HK-2 (cell line): ENCODE results near the gene ZNF497.
"Not testable (repeated sequence)": the region's sequence is repeated elsewhere in the genome, so short reads cannot be mapped to it uniquely, and the experiment has no call there.

Experiments
- DNase-seq: peaks from one replicate; pipeline ENCODE4 v3.0.0-alpha.2; 2018; ENCODE audit not compliant: unreplicated experiment

Gene ZNF497

GRCh38 chr19:58362272-58362994 lies at the start of gene ZNF497:
Gene ZNF497, minus strand, starts transcription at chr19:58362751. Its CDS starts 5,116 bp downstream, at chr19:58357635.
- DNase-seq: peak; percentile 99

- peak; percentile 73 for DNase-seq
These were observed 46.6 kb upstream of the ZNF497 start for GRCh38 chr19:58409010-58409790.

GRCh38 chr19:58408152-58409009 lies 45.8 kb upstream of the ZNF497 start, which contains the start of gene ZNF584:
Gene ZNF584, plus strand, starts transcription at chr19:58408649. Its CDS starts 499 bp downstream, at chr19:58409148.
- DNase-seq: peak; percentile 99

DNA sequence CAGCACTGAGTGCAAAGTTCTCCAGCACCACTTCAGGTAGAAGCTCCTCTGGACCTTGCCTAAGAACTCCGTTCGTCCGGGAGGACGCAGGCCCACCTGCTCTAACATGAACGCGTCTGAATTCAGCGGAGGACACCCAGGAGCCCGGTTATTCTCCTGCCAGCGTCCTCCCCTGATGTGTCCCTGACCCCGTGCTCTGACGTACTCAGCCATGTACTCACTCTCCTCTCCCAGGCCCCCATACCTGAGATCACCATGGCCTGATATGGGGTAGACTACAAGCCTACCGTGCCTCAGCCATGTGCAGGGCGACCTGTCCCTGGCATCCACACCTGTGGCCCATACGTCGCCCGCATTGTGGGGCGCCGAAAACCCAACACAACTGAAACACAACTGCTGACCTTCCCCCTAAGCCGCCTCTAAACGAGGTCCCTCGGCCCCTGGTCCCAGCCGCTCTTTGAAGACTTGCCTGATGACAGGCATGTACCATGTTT lies 45.2 kb upstream of the ZNF497 start:
- no peak for DNase-seq

DNA sequence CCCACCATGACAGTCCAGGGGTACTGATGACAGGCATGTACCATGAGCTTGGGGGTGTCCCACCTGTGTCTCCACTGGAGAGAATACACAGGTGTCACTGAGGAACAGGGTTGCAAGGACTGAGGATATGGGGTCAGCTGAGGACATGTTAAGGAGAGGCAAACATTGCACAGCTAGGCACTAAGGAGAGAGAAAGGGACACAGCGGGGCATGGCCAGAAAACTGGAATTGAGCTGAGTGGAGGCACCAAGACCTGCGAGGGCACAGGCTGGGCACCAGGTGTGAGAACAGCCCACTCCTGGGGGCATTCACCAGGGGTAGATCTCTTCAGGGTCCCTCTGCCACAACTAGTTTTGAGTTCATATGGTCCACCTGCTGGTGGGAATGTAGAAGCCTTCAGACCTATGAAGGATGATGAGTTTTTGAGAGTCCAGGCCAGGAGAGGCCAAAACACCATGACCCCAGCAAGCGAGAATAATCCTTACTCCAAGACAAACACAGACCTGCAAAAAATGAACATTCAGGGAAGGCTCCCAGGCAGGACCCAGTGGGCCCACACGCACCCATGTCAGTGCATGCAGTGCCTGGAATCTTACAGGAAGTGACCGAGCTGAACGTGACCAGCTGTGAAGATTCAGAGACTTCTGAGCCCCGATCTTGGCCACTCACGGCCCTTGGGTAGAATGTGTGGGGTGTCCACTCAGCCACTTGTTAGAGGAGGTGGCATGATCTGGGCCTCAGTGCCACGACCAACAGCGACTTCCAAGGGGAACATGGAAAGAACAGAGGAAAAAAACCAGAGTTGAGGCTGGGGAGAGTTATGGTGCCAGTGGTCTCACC lies 44.5 kb upstream of the ZNF497 start:
- no peak for DNase-seq

GRCh38 chr19:58403920-58404478 lies 41.4 kb upstream of the ZNF497 start:
- not testable (repeated sequence) for DNase-seq

DNA sequence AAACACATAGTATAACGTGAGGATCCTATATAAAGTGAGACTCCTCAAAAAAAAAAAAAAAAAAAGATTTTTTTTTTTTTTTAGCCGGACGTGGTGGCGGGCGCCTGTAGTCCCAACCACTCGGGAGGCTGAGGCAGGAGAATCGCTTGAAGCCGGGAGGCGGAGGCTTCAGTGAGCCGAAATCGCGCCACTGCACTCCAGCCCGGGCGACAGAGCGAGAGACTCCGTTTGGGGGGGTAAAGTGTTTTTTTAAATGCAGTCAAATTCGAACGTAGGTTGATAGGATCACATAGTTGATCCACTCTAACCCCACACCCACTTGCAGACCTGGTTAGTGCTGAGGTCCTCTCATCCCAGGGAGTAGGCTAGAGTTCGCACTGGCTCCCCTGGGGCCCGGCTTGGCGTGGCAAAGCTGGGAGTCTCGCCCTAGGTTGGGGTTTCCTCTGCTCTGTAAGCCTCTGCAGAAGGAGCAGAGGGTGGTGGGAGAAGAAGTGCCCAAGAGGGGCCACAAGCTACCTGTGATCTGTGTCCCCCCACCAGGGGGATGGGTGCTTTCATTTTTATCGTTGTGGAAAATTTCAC lies 39.4 kb upstream of the ZNF497 start:
- no peak for DNase-seq

- peak; percentile 100 for DNase-seq
These were observed 38.6 kb upstream of the ZNF497 start for GRCh38 chr19:58400916-58401839.

- DNase-seq: peak; percentile 73
These were observed 37.9 kb upstream of the ZNF497 start for GRCh38 chr19:58400316-58400915.

DNA sequence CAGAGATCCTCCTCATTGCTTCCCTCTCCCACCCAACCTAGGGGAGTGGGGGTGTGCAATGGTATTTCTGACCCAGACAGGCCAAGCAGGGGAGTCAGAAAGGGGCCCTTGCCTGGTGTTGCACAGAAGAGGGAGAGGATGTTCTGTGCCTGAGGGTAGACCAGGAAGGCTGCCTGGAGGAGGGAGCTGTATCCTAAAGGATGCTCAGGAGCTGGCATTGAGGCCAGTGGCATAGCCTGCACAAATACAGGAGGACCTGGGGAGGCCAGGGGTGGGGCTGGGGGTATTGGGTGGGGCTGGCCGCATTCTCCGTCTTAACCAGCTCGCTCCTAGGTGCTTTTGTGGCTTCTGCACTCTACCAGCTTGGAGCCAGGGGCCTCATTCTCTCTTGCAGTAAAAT lies 37.4 kb upstream of the ZNF497 start:
- DNase-seq: no peak

GRCh38 chr19:58398545-58398944 lies 36.0 kb upstream of the ZNF497 start:
- DNase-seq: no peak

DNA sequence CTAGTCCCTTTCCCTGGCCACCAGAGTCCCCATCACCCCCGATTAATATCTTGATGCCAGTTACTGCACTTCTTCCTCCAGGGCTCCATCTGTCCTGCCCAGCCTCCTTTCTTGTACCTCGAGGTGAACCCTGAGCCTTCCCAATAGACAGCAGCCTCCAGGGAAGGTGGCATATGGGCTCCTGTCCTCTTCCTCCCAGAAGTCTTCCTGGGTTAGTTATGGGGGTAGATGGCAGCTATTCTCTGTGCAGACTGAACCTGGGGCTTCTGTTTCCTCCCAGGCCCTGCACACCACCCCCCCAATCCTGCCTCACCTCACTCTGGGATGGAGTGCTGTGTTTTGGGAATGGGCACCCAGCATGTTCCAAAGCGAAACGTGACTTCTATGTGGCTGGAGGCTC lies 35.5 kb upstream of the ZNF497 start:
- no peak for DNase-seq

DNA sequence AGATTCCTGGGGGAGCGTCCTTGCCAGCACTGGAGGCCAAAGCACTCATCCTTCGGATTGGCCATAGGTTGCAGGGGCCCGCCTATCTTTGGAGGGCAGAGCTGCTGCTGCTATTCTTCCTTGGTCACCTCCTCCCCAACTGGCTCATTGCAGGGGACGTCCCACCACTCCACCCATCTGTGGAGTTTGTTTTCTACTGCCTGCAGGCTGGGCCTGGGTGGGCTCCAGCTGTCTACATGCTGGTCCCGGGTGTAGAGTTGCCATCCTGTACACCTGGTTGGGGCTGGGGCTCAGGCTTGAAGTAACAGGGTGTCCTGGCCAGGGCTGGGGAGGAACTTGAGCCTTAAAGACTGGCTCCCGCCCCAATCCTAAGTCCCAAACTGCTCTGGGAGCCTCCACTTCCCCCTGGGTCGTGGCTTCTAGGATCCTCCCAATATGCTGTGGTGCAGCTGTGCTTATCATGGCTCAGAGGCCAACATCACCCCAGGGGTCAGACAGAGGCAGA lies 35.0 kb upstream of the ZNF497 start:
- no peak for DNase-seq

DNA sequence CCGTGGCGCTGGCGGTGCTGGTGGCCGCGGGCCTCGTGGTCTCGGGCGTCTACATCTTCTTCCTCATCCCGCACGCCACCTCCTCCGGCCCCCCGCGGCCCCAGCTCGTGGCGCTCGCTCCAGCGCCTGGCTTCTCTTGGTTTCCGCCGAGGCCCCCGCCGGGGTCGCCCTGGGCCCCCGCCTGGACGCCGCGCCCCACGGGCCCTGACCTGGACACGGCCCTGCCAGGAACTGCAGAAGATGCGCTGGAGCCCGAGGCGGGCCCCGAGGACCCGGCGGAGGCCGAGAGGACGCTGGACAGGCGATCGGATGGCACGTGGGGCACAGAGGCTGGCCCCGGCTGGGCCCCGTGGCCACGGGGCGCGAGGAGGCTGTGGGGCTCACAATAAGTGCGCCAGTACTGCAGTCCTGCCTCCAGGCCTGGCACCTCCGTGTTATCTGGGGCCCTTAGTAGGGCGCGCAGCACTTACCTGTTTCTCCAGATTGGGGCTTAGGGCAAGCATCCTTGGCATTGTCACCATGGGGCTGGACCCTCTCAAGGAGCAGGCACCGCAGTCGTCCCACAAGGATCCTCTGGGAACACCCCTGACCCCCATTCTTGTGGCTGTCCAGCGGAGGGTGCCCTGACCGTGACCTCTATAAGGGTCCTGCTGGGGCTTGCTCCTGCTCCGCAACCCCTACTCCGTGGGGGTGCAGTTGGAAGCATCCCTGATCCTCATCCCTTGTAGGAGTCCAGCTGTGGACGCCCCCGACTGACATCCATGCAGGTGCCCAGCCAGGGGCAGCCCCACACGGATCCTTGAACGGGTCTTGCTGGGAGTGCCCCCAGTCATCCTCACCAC lies 34.4 kb upstream of the ZNF497 start:
- DNase-seq: no peak

DNA sequence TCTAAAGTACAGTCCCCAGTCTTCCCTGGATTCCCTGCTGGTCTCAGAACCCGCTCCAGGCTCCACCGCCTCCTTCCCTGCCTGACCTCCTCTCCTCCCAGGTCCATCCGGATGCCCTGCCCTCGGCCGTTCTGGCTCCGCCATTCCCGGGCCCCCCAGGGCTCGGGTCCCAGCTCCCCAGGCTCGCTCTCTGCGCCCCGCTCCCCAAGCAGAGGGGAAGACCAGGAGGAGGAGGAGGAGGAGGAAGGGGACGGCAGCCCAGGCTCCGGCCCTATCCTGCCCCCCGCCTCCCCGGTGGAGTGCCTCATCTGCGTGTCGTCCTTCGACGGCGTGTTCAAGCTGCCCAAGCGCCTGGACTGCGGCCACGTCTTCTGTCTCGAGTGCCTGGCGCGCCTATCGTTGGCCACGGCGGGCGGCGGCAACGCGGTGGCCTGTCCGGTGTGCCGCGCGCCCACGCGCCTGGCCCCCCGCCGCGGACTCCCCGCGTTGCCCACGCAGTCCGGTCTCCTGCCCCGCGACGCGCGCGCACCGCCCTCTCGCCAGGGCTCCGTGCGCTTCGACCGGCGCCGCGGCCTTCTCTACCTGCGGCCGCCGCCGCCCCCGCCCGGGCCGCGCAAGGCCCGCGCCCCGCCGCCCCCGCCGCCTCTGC lies 33.6 kb upstream of the ZNF497 start:
- DNase-seq: peak; percentile 45

DNA sequence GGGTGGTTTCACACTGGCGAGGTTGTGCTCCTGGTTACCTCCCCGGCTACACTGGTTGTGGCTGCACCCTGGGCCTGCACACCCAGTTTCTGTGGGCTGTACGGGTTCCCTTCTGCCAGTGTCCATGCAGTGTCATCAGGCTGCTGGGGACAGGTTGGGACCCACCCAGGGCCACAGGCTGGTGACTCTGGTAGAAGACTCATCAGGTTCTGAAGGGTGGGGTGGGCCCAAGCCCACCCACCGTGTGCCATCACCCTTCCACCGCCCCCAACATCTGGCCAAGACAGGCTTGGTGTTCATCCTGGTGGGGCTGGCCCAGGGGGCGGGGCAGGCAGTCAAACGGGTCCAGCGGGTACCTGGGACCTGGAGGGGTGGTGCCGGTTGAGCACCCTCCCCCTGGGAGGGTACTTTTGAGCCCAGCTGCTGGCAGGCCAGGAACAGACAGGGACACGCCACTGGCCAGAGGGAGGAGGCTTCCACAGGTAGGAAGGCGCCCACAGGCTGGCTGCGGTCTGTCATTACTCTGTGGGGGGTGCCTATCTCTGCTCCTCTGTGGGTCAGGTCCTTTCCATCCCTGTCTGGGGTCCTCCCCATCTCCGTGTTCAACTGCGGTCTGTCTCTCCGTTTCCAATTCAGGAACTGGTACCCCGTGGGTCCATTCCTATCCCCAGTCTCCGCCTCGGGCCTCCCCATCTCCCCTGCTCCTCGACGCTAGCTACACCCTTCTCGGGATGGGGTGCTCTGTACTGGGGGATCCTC lies 32.8 kb upstream of the ZNF497 start, which contains the start of gene RNF225:
Gene RNF225 (plus strand): TSS at position 437 of the 759 bp plus-strand sequence. CDS start 434 bp downstream, outside the sequence.
- peak; percentile 68 for DNase-seq
